Stimulated activated CD8-positive, alpha-beta memory T cell treated with anti-CD3 and anti-CD28 coated beads, Interleukin-7, amount 100 ng/mL, for 24 hours (primary cell): ENCODE data around the gene IFNL1.
"Not testable (repeated sequence)": the region's sequence is repeated elsewhere in the genome, so short reads cannot be mapped to it uniquely, and the experiment has no call there.

Source experiments
- DNase-seq: peaks from one replicate; pipeline ENCODE4 v3.0.0-alpha.2; 2020; ENCODE audit warnings: low read depth

Gene IFNL1

GRCh38 chr19:39270036-39270871, 26.0 kb upstream of the IFNL1 start:
- no peak for DNase-seq

GRCh38 chr19:39273859-39274258, 22.3 kb upstream of the IFNL1 start:
- DNase-seq, result not testable (repeated sequence)

- DNase-seq, result no peak
Measured at GRCh38 chr19:39275578-39275977, 20.6 kb upstream of the IFNL1 start.

GRCh38 chr19:39276740-39277139, 19.5 kb upstream of the IFNL1 start:
- no peak for DNase-seq

GRCh38 chr19:39277598-39277997, 18.6 kb upstream of the IFNL1 start:
- DNase-seq, result no peak

GRCh38 chr19:39282021-39282420, 14.2 kb upstream of the IFNL1 start:
- no peak for DNase-seq

GRCh38 chr19:39284032-39284431, 12.2 kb upstream of the IFNL1 start:
- no peak for DNase-seq

- no peak for DNase-seq
Measured at GRCh38 chr19:39293394-39293793, 2.8 kb upstream of the IFNL1 start.

GRCh38 chr19:39296906-39297305, 699 bp downstream of the IFNL1 start:
- DNase-seq, result no peak

- peak; percentile 26 for DNase-seq
Measured at GRCh38 chr19:39297931-39298634, 1.9 kb downstream of the IFNL1 start.

- DNase-seq, result no peak
Measured at GRCh38 chr19:39299404-39299803, 3.2 kb downstream of the IFNL1 start.

GRCh38 chr19:39299832-39300231, 3.6 kb downstream of the IFNL1 start:
- DNase-seq, result no peak

- DNase-seq, result no peak
Measured at GRCh38 chr19:39301021-39301420, 4.8 kb downstream of the IFNL1 start.

- DNase-seq, result no peak
Measured at GRCh38 chr19:39301562-39301961, 5.4 kb downstream of the IFNL1 start.

- DNase-seq, result no peak
Measured at GRCh38 chr19:39303373-39304184, 7.4 kb downstream of the IFNL1 start.

- no peak for DNase-seq
Measured at GRCh38 chr19:39304185-39304513, 7.9 kb downstream of the IFNL1 start.

GRCh38 chr19:39304701-39305571, 8.7 kb downstream of the IFNL1 start:
- DNase-seq, result no peak

GRCh38 chr19:39306075-39306474, 9.9 kb downstream of the IFNL1 start:
- DNase-seq, result no peak

- no peak for DNase-seq
Measured at GRCh38 chr19:39307046-39307821, 11.0 kb downstream of the IFNL1 start.

- DNase-seq, result no peak
Measured at GRCh38 chr19:39307822-39308530, 11.8 kb downstream of the IFNL1 start.
